ENCODE measurements around the gene PTK6.

PTK6 gene

DNA sequence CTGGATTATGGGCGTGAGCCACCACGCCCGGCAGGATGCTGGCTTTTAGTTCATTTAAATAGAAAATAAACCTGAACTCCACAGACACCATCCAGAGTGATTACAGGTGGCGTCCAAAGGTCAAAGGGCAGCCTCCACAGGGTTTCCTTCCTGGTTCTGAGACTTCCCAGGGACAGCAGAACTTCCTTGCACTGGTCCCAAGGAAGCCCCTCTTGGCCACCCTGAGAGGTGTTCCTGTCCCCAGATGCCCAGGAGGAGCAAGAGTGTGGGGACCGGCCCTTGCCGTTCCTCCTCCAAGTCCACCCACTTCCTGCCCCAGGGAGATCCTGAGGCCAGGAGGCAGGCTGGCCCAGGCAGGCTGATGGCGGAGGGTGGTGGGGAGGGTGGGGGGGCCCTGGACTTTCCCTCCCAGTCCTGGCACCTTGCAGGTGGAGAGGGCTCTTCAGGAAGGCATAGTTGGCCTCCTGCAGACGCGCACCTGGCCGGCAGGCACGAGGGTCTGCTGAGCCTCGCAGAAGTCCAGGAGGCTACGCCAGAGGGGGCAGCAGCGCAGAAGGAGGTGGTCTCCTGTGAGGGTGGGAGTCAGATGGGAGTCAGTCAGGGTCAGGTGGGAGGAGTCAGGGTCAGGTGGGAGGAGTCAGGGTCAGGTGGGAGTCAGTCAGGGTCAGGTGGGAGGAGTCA, 21.8 kb upstream of the PTK6 start:
- no peak overlapping the region for H3K27ac ChIP-seq
- TF ChIP-seq, protein P1, sequence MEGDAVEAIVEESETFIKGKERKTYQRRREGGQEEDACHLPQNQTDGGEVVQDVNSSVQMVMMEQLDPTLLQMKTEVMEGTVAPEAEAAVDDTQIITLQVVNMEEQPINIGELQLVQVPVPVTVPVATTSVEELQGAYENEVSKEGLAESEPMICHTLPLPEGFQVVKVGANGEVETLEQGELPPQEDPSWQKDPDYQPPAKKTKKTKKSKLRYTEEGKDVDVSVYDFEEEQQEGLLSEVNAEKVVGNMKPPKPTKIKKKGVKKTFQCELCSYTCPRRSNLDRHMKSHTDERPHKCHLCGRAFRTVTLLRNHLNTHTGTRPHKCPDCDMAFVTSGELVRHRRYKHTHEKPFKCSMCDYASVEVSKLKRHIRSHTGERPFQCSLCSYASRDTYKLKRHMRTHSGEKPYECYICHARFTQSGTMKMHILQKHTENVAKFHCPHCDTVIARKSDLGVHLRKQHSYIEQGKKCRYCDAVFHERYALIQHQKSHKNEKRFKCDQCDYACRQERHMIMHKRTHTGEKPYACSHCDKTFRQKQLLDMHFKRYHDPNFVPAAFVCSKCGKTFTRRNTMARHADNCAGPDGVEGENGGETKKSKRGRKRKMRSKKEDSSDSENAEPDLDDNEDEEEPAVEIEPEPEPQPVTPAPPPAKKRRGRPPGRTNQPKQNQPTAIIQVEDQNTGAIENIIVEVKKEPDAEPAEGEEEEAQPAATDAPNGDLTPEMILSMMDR (conservative IDR thresholded peaks at IDR 0.05) = no peak

DNA sequence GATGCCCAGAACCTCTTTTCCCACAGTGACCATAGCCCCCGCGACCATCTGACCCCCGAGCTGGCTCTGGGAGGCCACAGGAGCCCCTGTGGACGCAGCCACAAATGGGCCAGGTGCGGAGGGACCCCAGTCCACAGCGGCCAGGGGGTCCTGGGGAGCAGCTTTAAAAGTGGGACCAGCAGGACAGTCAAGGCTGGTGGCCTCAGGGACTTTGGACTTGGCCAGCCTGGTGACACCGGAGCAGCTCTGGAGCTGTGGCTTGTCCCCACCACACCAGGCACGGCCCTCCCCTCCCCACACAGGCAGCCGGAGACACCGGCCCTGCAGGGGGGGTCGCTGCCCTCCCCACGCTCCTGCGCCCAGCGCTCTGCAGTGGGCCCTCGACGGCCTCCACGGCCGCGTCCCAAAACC, 20.3 kb upstream of the PTK6 start:
- no peak overlapping the region for H3K27ac ChIP-seq
- TF ChIP-seq, protein P1 (conservative IDR thresholded peaks at IDR 0.05) = no peak

DNA sequence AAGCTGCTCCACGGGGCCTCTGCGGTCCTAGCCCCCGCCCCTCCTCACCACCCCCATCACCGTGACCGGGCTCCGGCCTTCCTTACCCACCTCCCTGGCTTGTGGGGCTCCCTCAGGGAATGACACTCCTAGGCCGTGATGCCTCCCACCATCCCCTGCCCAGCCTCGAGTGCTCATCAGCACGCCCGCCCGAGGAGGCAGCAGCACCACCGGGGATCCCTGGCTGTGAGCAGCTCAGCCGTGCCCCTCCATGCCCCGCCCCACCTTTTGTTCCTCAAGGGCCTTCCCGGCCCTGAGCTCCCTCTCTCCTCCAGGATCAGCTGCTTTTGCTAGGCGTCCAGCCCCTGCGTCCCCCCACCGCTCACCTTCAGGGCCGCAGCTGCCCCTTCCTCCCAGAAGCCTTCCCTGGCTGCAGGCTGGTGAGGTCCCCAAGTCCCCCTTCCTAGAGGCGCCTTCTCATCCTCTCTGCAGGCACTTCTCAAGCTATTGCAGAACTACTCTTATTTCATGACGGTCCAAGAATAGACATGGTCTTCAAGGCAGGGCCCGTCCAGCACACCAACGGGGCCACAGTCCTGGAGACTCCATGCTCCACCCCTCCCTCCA, 19.8 kb upstream of the PTK6 start:
- H3K27ac ChIP-seq = no peak overlapping the region
- TF ChIP-seq, protein P1 (conservative IDR thresholded peaks at IDR 0.05) = no peak

DNA sequence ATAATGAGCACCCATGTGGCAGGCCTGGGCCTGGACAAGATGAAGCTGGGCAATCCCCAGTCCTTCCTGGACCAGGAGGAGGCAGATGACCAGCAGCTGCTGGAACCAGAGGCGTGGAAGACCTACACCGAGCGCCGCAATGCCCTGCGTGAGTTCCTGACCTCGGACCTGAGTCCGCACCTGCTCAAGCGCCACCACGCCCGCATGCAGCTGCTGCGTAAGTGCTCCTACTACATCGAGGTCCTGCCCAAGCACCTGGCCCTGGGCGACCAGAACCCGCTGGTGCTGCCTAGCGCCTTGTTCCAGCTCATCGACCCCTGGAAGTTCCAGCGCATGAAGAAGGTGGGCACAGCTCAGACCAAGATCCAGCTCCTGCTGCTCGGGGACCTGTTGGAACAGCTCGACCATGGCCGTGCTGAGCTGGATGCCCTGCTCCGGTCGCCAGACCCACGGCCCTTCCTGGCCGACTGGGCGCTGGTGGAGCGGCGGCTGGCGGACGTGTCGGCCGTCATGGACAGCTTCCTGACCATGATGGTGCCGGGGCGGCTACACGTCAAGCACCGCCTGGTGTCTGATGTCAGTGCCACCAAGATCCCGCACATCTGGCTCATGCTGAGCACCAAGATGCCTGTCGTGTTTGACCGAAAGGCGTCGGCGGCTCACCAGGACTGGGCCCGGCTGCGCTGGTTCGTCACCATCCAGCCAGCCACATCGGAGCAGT, 18.6 kb upstream of the PTK6 start:
- TF ChIP-seq, protein P1 (conservative IDR thresholded peaks at IDR 0.05) = no peak
- no peak overlapping the region for H3K27ac ChIP-seq

DNA sequence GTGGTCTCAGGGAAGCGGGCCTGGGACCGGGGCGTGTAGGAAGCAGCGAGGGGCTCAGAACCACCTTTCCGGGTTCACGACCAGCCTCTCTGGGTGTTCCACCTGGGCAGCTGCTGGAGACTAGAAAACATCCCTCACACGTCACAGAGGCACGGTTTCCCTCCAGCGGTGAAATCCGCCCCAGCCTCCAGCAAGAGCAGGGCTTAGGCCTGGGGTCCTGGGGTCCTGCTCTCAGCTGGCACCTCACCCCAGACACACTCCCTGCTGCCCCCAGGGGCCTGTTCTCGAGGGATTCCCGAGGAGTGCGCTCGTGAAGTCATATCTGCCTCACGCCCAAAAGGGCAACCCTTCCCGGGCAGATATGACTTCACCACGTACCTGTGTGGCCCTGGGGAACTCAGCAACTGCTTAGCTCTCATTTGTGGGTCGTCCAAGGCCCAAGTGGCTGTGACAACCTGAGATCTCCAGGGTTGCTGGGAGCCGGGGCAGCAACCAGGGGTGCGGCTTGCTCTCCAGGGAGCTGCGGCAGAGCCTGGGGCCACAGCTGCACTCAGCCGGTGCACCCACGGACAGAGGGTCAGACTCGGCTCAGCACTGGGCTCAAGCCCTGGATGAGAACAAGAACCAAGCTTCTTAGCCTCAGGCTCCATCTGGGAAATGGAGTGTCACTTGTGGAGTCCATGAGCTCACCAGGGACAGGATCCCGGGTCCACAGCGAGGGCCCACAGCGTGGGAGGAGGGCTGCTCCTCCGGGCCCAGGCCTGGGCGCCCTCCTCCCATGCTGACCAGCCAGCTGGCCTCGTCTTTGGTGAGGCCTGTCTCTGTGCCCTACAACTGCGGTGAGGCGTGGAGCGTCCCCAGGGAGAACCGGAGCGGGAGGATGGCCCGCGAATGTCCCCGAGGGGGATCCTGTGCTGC, 17.4 kb upstream of the PTK6 start:
- TF ChIP-seq, protein P1 (conservative IDR thresholded peaks at IDR 0.05) = no peak
- H3K27ac ChIP-seq = no peak overlapping the region

DNA sequence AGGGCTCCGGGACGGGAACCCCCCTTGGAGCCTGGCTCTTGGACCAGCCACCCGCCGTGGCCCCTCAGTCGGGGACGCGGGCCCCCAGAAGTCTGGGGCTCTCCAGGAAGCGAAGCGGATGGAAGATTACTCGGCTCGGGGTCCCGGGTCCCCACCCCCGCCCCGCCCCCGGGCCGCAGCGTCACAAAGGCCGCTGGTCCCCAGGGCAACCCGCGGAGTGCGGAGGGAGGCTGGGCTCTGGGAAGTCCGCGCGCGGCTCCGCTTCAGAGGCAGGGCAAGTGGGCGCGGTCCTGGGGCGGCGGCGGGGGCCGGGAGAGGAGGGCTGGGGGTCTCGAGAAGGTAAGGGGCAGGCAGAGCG, 16.7 kb upstream of the PTK6 start, which contains the start of gene FNDC11:
Gene FNDC11, plus strand, starts transcription at position 227 of the 358 bp plus-strand sequence. CDS start 1,505 bp downstream, outside the sequence.
- TF ChIP-seq, protein P1 (conservative IDR thresholded peaks at IDR 0.05) = no peak
- H3K27ac ChIP-seq = peak within 1 kb of the TSS; percentile 40; the same call in 1 of the 2 replicates
